A204.1 (cell line): ENCODE data around the gene CD99.
"Not testable (repeated sequence)": the region's sequence is repeated elsewhere in the genome, so short reads cannot be mapped to it uniquely, and the experiment has no call there.

Source experiments
- FAIRE-seq: peaks from 2 replicates; lab custom pipeline; 2012; peaks lifted over from hg19 to GRCh38; lab: Jason Lieb, UNC

The CD99 gene, protein sequence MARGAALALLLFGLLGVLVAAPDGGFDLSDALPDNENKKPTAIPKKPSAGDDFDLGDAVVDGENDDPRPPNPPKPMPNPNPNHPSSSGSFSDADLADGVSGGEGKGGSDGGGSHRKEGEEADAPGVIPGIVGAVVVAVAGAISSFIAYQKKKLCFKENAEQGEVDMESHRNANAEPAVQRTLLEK

DNA sequence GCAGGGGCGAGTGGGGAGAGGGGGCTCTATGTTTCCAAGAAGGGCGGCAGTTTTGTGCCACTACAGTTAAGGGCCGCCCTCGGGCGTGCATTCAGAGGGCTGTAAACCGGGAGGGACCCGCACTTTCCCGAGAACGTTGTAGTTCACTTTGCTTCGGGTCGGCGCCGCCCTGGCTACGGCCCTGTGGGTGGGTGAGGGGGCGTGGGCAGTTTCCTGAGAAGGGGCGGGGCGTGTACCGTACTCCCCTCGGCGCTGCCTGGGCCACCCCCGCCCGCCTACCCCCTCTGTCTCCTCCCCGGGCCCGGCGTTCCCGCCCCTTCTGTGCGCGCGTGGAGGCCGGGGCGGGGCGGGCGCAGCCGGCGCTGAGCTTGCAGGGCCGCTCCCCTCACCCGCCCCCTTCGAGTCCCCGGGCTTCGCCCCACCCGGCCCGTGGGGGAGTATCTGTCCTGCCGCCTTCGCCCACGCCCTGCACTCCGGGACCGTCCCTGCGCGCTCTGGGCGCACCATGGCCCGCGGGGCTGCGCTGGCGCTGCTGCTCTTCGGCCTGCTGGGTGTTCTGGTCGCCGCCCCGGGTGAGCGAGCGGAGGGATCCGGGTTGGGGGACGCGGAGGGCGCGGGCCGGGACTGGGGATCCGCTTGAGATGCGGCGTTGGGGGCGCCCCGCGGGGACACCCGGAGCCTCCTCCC is at the start of gene CD99:
CD99 (plus strand) TSS at position 440 of the 687 bp plus-strand sequence; CDS start at position 506, 66 bp downstream.
- no peak for FAIRE-seq

DNA sequence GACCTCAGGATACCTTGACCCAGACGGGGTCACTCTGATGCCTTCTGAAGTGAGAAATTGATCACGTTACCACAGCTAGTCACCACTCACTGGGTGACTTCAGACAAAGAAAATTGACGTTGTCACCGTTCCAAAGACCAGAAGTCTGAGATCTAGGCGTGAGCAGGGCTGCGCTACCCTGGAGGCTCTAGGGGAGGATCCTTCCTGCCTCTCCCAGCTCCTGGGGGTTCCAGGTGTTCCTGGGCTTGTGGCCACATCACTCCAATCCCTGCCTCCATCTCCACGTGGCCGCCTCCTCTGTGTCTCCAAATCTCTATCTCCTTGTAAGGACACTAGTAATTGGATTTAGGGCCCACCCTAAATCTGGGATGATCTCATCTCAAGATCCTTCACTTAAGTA is 48.9 kb upstream of the CD99 start:
- no peak for FAIRE-seq

DNA sequence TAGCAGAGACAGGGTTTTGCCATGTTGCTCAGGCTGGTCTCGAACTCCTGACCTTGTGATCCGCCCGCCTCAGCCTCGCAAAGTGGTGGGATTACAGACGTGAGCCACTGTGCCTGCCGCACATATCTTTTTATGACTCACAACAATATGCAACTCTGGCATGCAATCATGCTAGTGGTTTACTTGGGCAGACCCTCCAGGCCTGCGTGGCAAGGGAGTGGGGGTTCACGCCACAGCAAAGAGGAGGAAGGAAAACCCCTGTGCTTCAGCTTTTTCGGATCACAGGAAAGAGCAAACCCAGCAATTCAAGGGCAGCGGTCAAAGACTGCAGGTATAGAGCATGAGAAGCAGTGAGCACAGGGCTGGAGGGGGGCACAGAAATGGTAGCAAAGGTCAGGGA is 48.3 kb upstream of the CD99 start:
- FAIRE-seq = no peak

DNA sequence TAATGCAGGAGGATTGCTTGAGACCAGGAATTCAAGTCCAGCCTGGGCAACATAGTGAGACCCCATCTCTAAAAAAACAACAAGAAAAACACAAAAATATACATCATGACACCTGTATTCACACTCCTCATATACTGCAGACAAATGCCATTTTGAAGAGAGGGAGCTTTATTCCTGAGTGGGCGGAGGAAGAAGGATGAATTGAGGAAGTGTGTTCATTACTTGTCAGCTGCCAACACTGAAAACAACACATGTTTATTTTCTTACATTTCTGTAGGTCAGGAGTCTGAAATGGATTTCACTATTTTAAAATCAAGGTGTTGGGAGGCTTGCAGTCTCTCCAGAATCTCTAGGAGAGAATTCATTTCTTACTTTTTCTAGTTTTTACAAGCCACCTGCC is 47.2 kb upstream of the CD99 start:
- FAIRE-seq = no peak

DNA sequence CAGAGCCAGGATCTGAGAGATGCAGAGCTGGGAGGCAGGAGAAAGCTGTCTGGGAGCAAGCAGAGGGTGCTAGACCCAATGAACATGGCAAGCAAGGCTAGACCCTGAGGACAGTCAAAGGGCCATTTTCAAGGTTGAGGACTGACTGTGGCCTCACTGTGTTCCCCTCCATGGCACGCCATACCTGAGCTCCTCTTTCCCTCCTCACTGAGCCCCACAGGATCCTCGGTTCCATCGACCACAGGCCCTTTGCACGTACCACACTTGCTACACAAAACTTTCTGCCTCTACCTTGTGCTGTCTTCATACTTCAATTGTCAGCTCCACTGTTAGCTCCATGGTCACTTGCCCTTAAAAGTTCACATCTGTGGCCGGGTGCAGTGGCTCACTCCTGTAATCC is 45.5 kb upstream of the CD99 start:
- no peak for FAIRE-seq

DNA sequence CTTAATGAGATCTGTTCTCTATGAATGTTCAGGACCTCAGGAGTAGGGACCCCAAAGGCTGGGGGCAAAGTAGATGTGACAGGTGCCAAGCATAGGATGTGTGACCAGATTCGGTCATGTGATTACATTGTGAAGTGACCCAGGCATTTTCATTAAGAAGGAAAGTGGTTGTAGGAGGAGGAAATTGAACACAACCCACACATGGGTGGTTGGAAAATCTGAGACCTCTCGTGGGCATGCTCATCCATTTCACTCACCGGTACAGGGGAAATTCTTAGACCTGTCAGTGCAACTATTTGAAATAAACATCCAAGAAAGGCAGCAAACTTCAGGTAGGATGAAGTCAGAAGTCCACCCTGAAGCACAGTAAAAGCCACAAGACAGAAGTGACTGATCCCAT is 43.5 kb upstream of the CD99 start:
- no peak for FAIRE-seq

DNA sequence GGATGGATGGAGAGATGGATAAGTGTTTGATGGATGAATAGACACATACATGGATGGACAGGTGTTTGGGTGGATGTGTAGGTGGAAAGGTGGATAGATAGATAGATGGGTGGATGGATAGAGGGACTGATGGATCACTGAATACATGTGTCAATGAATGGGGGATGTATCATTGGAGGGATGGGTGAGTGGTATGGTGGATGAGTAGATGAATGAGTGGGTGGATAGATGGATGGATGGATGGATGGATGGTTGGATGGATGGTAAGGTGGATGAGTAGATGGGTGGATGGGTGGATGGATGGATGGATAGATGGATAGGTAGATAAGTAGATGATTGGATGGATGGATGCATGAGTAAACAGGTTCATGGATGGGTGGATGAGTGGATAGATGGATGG is 41.1 kb upstream of the CD99 start:
- FAIRE-seq = no peak

DNA sequence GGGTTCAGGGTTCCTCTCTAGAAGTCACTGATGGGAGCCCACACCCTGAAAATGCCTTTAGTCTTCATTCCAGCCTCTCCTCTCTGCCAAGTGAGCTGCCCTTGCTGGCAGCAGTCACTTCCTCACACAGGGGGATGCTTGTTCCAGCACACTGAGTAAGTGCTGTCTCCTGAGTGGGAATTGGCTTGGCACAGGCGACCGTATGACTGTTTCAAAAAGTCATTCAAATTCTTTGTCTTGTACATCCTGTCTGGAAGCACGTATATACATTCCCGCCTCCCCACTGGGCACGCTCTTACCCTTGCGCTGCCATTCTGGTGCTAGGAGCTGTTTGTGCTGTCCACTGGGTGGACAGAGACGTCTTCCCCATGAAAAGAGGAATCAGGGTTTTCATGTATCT is 40.2 kb upstream of the CD99 start:
- no peak for FAIRE-seq

DNA sequence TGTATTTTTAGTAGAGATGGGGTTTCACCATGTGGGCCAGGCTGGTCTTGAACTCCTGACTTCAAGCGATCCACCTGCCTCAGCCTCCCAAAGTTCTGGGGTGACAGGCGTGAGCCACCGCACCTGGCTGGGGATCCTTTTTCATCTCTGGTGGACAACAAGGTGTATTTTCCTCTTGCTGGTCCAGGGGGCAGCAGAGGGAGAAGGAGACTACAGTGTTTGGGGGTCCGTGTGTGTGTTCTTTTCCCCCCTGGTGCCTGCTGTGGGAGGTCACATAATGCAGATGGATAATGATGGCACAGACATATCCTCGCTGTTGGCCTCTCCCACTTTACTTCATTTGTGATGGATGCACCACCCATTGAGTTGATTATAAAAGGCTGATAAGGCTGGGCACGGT is 39.0 kb upstream of the CD99 start:
- FAIRE-seq = no peak

DNA sequence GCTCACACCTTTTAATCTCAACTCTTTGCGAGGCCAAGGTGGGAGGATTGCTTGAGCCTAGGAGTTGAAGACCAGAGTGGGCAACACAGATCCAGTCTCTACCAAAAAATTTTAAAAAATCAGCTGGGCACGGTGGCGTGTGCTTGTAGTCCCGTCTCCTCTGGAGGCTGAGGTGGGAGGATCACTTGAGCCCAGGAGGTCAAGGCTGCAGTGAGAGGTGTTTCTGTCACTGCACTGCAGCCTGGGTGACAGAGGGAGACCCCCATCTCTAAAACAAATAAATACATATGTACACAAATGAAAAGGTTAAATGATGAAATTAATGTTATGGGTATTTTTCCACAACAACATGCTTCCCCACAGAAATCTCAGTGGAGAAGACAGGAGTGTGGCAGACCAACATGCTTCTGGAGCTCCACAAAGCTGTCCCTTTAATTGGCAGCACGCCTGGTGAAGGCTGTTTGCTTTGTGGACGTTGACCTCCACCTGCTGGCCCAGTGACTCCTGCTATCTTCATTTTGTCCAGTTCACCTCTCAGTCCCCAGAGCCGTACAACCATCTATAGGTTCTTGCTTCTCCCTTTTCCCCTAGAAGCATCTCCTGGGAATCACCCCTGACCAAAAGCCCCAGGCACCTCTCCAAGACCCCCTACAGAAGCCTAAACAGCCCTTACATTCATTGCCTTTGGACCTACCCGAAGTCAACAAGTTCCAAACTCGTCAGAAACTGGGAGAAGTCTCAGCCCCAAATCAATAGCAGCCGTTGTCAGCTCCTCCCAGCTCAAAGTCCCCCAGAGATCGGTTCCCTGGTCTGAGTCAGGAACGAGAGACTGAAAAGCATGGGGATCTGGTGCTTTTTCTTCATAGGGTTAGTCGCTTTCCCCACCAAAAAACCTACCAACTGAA is 36.4 kb upstream of the CD99 start:
- FAIRE-seq = no peak

DNA sequence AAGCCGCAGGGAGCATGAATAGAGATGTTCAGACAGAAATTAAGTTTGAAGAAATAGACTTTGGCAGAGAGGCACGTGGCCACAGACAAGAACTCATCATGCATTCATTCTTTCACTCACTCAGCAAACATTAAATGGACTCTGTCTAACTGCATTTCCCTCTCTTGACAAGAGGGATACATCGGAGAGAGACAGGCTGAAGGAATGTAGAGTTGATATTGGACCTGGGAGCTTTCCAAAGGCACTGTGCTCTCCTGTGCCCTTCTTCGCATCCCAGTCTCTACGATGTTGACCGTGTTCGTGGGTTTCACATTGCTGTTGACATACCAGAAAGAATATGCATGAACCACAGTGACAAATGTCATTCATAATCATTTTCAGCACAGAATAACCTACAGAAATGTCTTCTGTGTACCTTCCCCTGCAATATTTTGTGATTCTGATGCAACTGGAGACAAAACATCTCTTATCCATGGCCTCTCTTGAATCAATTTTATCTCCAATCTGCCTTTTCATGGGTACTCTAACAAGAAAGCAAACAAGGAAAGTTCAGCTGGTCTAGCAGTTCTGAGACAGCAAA is 34.7 kb upstream of the CD99 start:
- FAIRE-seq = no peak

DNA sequence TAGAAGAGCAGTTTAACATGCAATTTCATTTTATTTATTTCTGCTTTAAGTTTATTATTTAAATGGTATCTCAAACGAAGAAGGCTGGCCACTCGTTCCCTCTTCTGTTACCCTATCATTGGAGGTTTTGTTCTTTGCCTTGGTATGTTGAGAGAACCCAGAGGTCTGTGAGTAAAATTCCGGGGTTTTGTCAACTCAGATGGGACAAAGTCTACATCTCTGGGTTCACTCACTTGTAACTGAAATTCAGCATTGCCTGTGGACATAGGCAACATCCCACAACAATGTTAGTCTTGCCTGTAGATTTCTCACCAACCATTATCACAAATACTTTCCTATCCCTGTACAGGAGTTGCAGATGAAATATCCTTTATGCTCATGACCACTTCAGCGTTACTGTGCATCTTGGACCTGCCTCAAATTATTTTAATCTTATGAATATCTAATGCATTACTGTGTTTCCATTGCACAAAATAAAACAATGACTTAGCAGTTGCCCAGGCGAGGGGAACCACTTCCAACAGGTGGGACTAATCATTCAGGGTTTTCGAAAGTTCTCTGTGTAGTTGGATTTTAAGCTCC is 33.5 kb upstream of the CD99 start:
- FAIRE-seq = no peak

DNA sequence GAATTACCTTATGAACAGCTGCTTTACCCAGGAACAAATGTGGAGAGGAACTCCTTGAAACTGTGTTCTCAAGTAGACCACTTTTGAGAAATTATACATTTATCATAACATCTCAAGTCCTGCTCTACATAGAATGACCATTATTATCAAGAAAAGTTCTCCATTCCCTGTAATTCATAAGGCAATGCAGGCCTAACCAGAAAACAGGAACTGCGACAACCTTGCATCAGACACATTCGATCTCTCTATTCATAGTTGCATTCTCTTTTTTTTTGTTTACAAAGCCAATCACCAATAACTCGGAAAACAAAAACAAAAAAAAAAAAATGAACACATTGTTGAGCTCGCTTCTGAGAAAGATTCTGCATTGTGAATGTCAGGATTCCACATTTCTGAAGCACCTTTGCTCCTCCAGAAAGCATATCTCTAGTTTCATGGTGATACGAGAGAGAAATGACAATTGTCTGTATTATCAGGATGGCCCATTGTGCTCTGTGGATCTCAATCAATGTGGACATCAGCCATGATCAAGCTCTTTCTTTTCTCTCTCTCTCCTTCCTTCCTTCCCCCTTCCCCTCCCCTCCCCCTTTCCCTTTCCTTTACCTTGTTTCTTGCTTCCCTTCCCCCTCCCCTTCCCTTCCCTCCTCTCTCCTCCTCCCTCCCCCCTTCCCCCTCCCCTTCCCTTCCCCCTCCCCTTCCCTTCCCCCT is 32.4 kb upstream of the CD99 start:
- FAIRE-seq = no peak

DNA sequence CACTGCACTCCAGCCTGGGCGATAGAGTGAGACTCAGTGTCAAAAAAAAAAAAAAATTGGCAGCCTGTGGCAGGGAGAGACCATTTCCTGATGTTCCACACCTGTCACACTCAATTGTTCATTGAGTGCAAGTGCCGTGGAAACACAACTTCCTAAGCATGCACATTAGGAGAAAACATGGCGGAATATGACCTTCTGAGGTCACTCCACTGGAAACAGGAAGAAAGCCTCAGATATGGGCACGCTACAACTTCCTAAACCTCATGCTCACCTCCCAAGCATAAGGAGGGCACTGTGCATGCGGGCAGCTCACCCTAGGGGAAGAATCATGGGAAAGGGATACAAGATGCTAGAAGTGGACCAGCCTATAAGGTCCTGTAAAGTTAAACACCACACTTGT is 28.5 kb upstream of the CD99 start:
- FAIRE-seq = no peak

DNA sequence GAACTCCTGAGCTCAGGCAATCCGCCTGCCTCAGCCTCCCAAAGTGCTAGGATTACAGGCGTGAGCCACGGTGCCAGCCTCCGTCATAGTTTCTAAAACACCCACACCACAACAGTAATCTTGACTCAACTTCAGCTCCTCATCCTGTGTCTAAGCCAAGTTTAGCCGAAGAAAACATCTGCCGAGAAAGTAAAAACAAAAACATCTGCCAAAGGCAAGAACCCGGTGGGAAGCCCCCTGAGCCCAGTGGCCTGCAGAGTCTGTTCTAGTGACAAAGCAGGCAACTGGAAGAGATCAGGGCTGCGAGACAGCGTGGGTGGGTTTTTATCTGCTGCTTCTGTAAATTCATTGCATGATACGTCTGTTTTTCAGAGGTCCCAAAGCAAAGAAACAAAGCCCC is 26.6 kb upstream of the CD99 start:
- no peak for FAIRE-seq

DNA sequence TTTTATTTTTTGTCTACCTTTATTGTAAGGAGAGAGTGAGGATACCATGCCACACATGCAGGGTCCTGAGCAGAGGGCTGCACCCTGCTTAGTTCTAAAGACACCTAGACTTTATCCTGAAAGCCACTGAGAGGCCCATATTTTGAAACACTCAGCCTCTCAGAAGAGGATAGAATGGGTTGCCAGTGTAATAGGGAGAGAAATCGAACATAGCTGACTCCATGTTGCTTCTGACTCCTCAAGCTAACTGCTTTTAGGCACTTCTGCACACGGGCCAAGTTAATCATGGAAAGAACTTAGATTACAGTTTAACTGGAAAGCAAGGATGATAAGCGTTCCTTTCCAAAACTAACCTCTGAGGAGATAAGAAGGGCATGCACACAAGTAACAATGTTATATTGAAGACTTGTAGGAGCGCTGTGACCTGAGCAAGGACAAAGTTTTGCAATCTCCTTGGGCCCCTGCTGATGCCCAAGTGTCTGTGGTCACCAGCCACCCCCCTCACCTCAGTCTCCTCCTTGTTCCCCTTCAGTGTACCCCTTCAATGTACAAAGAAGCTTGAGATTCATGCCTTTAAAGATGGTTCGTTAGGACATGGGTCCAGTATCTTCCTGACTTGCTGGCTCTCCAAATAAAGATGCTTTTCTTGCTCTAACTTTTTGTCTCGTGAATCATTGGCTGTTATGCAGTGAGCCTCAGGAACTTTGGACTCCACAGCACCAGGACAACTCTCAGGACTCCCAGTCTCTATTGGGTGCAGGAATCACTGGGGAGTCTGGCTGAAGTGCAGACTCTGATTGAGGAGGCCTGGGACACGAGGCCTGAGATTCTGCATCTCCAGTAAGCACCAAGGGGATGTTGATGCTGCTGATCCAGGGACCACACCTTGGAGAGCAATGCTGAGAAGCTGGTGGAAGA is 25.4 kb upstream of the CD99 start:
- no peak for FAIRE-seq

DNA sequence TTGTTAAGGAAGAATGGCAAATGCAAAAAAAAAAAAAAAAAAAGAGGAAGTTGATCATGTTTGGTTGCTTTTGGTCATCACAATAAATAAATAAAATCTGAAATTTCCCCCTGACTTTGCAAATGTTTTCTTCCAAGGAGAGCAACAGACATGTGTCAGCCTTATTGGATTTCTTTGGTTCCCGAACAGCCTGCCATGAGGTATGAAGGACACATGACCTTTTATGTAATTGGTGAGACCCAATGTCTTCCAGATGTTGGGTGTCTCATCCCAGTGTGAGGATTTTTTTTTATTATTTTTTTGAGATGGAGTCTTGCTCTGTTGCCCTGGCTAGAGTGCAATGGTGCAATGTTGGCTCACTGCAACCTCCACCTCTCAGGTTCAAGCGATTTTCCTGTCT is 24.6 kb upstream of the CD99 start:
- FAIRE-seq = no peak

DNA sequence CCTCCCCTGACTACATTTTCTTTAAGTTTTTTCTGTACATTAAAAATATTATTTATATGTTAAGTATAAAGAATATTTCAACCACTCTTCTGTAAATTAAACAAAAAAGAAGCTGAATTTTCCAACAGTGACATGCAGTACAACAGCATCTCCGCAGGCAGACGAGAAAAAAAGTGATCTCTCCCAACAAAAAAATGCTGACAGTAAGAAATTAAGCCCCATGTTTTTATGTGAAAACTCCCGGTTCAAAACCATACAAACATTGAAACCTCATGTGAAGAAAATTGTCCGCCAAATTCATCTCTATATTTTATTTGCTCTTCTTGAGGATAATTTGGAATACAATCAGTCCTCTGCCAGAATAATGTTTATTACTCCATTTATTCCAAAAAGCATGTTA is 20.1 kb upstream of the CD99 start:
- FAIRE-seq = no peak

DNA sequence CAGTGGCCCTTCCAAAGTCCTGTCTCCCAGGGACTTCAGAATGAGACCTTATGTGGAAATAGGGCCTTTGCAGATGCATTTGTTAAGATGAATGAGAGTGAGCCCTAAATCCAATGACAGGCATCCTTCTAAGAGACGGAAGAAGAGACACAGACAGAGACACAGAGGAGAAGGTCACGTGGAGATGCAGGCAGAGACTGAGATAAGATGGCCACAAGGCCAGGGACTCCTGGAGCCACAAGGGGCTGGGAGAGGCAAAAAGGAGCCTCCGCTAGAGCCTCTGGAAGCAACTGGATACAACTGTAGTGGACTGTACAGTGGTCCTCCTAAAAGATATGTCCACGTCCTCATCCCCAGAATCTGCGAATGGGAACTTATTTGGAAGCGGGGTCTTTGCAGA is 19.0 kb upstream of the CD99 start:
- FAIRE-seq = no peak

DNA sequence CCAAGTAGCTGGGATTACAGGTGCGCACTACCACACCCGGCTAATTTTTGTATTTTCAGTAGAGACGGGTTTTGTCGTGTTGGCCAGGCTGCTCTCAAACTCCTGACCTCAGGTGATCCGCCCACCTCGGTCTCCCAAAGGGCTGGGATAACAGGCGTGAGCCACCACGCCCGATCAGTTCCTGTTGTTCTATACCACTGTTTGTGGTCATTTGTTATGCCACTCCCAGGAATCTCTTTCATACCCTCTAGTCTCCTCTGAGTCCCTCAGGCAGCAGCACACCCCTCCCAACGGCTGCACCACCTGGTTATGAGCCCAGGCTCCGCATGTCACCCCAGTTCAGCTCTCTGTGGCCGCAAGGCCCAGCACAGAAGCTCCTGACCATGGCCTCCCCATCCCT is 17.5 kb upstream of the CD99 start:
- FAIRE-seq = no peak

DNA sequence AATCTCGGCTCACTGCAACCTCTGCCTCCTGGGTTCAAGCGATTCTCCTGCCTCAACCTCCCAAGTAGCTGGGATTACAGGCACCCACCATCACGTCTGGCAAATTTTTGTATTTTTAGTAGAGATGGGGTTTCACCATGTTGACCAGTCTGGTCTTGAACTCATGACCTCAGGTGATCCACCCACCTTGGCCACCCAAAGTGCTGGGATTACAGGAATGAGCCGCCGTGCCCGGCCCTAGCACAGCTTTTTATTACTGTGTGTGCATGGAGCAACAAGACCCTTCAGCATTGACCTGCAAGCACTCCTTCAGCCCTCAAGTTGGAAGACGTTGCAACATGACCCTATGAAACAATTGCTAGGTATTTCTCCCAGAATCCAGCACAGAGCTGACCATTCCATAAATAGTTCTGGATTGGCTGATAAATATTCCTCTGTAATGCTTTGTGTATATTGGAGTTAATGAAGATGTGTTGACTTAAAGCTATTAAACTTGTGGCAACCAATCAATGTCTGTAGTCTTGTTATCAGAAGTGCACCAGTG is 15.4 kb upstream of the CD99 start:
- FAIRE-seq = not testable (repeated sequence)
